GM18505 (cell line): ENCODE data around the gene SERPINA5.

Experiments used
- ATAC-seq: cut with Tn5 transposase; IDR thresholded peaks from one replicate; pipeline ENCODE4 v1.9.1; 2021; ENCODE audit not compliant: unreplicated experiment
- POLR2A ChIP-seq: IDR thresholded peaks from 4 replicates; pipeline ENCODE4 v1.6.1; 2011; ENCODE audit warnings: borderline replicate concordance; ENCODE audit not compliant: insufficient read depth, insufficient read length; ENCODE audit errors: extremely low read depth

The SERPINA5 gene

DNA sequence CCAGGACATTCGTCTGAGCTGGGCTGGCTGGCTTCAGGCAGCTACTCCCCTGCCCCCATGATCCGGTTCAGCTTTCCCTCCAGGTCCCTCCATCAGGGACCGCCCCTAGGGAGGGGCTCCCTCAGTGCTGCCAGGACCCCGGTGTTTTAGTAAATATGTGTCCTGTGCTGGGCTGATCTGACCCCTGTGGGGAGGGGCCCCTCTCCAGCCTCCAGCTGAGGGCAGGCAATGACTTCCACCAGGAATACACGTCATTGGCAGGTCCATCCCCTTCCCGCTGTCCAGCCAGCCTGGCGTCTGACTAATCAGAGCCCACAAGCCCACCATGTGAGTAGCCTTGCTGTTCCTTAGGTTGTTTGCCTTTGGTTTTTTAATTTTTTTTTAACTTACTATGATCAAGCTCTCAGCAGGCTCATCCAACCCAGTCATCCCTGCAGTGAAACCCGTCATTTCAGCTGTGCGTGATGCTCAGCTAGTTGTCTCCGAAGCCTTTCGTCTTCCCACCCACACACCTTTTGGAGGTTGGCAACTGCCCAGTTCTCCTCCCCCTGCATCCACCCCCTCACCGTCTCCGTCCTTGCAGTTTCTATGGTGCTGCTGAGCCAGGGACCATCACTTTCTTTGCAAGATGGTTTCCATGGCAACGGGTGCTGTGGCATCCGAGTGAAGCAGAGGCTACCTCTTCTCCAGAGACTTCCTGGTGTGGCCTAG, 35.9 kb upstream of the SERPINA5 start:
- no peak for ATAC-seq
- no peak for TF ChIP-seq POLR2A

DNA sequence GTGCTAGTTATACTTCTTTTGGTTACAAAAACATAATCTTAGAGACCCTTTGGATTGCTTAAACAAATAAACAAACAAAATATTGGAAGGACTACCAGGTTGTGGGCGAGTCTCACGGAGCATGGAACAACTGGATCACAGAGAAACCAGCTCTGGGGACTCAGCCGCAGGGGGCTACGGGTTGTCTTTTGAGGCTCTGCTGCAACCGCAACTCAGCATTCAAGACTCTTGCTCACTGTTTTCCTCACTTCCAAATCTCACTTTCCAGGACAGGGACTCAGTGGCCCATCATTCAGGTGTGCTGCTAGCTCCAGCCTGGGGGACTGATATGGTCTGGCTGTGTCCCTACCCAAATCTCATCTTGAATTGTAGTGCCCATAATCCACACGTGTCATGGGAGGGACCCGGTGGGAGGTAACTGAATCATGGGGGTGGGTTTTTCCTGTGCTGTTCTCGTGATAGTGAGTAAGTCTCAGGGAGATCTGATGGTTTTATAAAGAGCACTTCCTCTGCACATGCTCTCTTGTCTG, 34.0 kb upstream of the SERPINA5 start:
- no peak for TF ChIP-seq POLR2A
- no peak for ATAC-seq

- no peak for ATAC-seq
- TF ChIP-seq POLR2A, result no peak
Measured at GRCh38 chr14:94547726-94548125, 33.5 kb upstream of the SERPINA5 start.

DNA sequence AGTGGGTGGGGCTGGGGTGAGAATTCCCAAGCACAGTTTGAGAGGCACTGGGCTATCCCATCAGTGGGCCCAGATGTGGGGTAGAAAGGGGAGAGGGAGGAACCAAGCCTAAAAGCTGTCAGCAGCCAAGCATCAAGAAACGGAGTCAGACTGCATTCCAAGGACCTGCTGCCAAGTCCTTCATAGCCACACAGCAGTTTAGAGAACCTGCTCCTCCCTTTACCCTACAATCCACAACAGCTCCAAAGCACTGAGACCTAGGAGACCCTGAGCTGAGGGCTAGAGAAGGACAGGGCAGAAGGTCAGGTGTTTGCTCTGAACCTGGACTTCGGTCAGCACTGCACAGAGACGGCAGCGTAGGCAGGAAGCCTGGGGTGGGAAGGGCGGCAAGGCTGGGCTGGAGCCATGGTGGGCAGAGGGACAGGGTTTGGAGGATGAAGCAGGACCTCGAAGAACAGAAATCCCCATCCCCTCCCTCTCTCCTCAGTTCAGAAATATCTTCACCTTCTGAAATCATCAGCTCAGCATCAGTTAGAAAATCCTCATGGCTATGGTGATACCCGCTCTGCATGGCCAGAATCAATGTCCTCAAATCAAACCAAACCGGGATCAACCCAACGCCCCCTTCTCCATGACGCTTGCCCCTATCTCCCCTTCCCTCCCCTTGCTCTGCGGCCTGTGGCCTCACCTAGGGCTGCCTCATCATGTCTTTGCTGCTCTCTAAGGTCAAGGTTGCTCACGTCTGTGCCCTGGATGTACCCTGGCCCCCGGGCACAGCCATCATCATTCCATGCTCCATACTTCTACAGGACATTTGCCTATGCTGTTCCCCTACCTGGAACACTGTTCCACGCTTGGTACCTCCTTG, 32.9 kb upstream of the SERPINA5 start:
- no peak for ATAC-seq
- TF ChIP-seq POLR2A, result no peak

- no peak for ATAC-seq
- TF ChIP-seq POLR2A, result no peak
Measured at GRCh38 chr14:94548999-94549985, 31.9 kb upstream of the SERPINA5 start.

DNA sequence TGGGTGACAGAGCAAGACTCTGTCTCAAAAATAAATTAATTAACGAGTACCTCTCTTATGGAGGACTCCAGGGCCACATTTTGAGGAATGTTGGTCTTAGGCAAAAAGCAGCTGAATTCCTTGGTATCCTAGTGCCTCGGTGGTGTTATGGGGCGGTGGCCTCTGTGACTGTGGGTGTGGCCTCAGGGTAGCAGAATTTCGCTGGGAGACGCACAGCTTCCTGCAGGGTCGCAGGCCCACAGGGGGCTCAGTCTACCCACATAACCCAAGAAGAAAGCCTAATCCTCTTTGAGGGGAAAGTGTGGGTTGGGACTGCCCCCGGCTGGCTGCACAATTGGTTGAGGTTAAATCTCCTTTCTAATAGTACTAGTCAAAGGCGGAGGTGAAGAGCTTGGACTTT, 31.2 kb upstream of the SERPINA5 start:
- ATAC-seq, result no peak
- TF ChIP-seq POLR2A, result no peak

DNA sequence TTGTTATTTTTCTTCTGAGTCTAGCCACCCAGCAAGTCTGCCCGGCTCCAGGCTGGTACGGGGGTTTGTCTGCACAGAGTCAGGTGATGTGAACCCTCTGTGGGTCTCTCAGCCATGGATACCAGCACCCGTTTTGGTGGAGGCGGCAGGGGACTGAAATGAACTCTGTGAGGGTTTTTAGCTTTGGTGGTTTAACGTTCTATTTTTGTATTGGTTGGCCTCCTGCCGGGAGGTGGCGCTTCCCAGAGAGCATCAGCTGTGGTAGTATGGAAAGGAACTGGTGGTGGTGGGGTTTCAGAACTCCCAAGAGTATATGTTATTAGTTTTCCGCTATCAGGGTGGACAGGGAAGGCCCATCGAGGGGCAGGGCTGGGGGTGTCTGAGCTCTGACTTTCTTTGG, 25.2 kb upstream of the SERPINA5 start:
- ATAC-seq, result no peak
- no peak for TF ChIP-seq POLR2A

DNA sequence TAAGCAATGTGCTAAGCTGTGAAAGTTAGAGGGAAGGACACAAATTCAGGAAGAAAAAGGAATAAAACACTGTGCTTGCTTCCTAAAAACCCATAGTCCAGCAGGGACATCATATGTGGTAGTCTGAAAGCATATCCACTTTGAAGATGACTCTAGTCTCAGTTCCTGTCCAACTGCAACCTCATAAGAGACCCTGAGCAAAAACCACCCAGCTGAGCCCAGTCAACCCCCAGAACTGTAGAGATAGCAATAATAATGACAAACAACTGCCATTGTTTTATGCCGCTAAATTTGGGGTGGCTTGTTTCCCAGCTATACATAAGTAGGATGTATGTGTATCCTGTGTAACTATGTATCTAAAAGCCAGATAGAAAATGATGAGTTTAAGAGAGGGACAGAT, 23.9 kb upstream of the SERPINA5 start:
- TF ChIP-seq POLR2A, result no peak
- ATAC-seq, result no peak

DNA sequence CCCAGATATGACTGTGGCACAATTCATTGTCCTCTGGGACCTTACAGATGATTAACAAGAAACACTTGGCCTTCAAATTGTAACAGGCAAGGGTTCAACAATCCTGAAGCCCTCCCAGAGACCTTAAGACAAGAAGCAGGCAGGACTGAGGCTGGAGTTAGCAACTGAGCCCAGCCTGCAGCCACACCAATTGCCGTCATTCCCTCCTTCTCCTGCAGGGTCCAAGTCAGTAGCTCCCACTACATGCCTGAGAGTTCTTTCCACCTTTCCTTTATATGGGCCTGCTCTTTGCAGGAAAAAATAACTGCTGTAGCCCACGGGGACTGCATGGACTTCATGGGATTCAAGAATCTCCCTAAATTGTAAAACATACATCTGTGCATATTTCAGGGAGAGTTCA, 22.4 kb upstream of the SERPINA5 start:
- no peak for ATAC-seq
- no peak for TF ChIP-seq POLR2A

DNA sequence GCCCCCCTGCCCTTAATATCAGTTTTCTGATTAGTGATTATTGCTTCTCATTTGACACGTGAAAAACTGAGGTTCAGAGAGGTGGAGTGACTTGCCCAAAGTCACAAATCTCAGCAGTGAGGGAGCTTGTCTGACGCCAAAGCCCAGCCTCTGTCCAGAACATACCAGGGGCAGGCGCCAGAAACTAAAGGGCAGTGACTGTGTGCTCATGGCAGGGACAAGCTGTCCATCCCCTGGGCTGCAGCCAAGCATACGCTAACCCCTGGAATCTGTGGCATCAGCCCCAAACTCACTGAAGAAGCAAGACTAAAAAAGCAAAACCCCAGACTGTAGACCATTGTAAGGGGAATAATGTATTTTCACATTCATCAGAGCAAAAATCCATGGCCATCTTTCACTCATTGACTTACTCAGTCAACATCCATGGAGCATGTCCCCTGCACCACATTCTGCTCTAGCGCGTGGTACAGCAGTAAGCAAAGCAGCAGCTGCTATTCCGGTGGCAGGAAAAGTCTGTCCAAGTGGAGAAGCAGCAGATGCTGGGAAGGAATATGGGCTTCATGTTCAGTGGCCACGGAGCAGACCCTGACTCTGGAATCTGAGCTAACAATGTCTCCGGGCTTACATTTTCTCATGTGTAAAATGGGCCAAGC, 21.5 kb upstream of the SERPINA5 start:
- TF ChIP-seq POLR2A, result no peak
- no peak for ATAC-seq

GRCh38 chr14:94560291-94560665, 20.9 kb upstream of the SERPINA5 start:
- no peak for ATAC-seq
- TF ChIP-seq POLR2A, result no peak
